ENCODE results near the gene STYXL1. TPM values are rescaled to one million over a fixed set of nuclear protein-coding genes. Genes with fewer than 3 reads are reported as not detected.

Gene STYXL1
- total and polyA plus RNA-seq, 4 donors, result 22.7 to 34.0 (median 29.4) TPM

DNA sequence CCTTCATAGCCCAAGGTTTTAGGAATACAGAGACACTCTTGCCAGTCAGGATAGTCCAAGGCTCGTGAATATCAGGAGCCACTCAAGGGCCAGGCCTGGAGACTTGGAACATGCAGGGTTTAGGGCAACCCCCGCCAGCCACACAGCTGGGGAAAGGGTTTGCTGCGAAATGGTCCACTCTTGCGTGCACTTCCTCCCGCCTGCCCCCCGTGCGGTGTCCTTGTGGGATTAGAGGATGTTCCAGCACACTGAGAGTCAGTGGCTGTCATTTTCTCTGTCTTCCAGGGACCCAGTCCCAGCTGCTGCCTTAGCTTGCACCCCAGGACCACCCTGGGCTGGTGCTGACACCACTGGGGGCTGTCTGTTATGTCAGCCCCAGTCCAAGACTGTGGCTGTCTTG is 94.4 kb downstream of the STYXL1 start:
- peaks cover 9% of the 10 kb centered on the region for H3K4me1 ChIP-seq (ENCODE audit: control insufficient read depth, insufficient read depth, low read length)
- no peak for DNase-seq (ENCODE audit: low read depth in 4 of 6, low spot score in 6 of 6)
- no peaks in the 10 kb centered on the region for H3K27me3 ChIP-seq (ENCODE audit: control insufficient read depth, insufficient read depth, low read length)
- H3K9me3 ChIP-seq (ENCODE audit: control insufficient read depth, insufficient read depth, low read length), result no peaks in the 10 kb centered on the region
- H3K27ac ChIP-seq (ENCODE audit: low read depth, low read length), result no peak overlapping the region
- peaks cover 44% of the 10 kb centered on the region for H3K36me3 ChIP-seq (ENCODE audit: control insufficient read depth, insufficient read depth, low read length)
- 80% methylated on average over 7 of the region's 7 CpGs for WGBS (ENCODE audit: insufficient coverage)
- H3K4me3 ChIP-seq (ENCODE audit: low read depth, low read length), result no peak overlapping the region

DNA sequence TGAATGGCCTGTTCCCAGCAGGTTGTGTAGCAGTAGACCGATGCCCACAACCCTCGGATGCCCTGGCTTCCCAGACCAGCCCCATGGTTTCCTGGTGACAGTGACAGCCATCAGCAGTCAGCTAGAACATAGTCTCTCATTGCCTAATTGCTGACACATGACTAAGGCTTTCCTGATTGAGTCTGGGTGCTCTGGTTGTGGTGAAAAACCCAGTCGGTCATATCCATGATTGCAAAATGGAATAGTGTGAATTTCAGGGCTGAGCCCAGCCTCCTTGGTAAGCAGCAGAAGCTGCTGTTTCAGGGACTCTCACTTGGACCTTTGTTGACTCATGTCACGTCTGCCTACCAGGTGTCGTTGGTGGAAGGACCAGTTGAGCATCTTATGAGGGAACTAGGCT is 96.3 kb downstream of the STYXL1 start:
- peaks cover 12% of the 10 kb centered on the region for H3K4me1 ChIP-seq (ENCODE audit: control insufficient read depth, insufficient read depth, low read length)
- H3K4me3 ChIP-seq (ENCODE audit: low read depth, low read length), result no peak overlapping the region
- no peak for DNase-seq (ENCODE audit: low read depth in 4 of 6, low spot score in 6 of 6)
- WGBS (ENCODE audit: insufficient coverage), result 87% methylated on average over 5 of the region's 5 CpGs
- H3K27ac ChIP-seq (ENCODE audit: low read depth, low read length), result no peak overlapping the region
- no peaks in the 10 kb centered on the region for H3K9me3 ChIP-seq (ENCODE audit: control insufficient read depth, insufficient read depth, low read length)
- peaks cover 38% of the 10 kb centered on the region for H3K36me3 ChIP-seq (ENCODE audit: control insufficient read depth, insufficient read depth, low read length)
- no peaks in the 10 kb centered on the region for H3K27me3 ChIP-seq (ENCODE audit: control insufficient read depth, insufficient read depth, low read length)

DNA sequence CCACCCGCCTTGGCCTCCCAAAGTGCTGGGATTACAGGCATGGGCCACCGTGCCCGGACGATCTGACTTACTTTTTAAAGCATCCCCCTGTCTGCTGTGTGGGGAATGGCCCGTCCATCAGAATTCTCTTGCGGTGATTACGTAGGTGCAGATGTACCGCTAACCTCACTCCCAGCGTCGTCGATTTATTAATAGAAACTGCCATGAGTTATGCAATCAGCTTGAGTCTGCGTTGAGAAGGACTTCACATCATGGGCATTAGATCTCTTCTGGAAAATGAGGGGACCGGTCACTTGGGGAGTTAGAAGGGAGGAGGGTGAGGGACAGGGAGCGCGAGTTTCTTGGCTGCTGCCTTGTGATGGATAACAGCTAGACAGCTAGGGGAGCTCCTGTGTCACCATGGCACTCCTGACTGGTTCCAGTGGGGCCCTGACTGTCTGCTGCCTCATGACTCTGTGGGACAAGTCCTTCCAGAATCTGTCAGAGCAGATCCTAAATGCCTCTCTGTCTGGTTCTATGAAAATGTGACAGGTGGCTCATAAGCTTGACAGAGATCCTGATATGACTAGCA is 97.6 kb downstream of the STYXL1 start:
- Histone ChIP-seq H3K27me3 (ENCODE audit: control insufficient read depth, insufficient read depth, low read length) (no peaks in the 10 kb centered on the region), H3K27ac (ENCODE audit: low read depth, low read length) (no peak overlapping the region), H3K36me3 (ENCODE audit: control insufficient read depth, insufficient read depth, low read length) (peaks cover 26% of the 10 kb centered on the region), H3K4me3 (ENCODE audit: low read depth, low read length) (no peak overlapping the region), H3K4me1 (ENCODE audit: control insufficient read depth, insufficient read depth, low read length) (peaks cover 23% of the 10 kb centered on the region), H3K9me3 (ENCODE audit: control insufficient read depth, insufficient read depth, low read length) (no peaks in the 10 kb centered on the region)
- no peak for DNase-seq (ENCODE audit: low read depth in 4 of 6, low spot score in 6 of 6)
- WGBS (ENCODE audit: insufficient coverage), result 74% methylated on average over 15 of the region's 15 CpGs

DNA sequence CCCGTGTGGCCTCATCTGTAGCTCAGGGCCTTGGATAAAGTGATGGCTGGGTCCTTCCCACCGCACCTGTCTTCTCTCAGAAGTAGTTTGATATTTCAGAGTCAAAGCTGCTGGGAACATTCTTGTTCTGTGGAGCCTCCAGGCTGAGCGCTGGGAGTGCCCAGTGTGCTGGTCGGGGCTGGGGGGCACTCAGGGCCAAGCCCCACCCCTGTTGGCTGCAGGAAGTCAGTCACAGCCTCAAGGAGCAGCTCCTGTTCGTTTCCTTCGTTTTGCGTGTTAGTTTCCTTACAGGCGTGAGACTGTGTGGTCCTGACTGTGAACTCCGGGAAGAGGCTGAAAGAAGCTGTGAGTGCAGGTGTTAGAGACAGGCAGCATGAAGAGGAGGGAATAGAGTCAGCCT is 99.6 kb downstream of the STYXL1 start:
- no peak for DNase-seq (ENCODE audit: low read depth in 4 of 6, low spot score in 6 of 6)
- Histone ChIP-seq H3K27me3 (ENCODE audit: control insufficient read depth, insufficient read depth, low read length) (no peaks in the 10 kb centered on the region), H3K27ac (ENCODE audit: low read depth, low read length) (no peak overlapping the region), H3K36me3 (ENCODE audit: control insufficient read depth, insufficient read depth, low read length) (peaks cover 12% of the 10 kb centered on the region), H3K4me1 (ENCODE audit: control insufficient read depth, insufficient read depth, low read length) (peaks cover 20% of the 10 kb centered on the region), H3K9me3 (ENCODE audit: control insufficient read depth, insufficient read depth, low read length) (no peaks in the 10 kb centered on the region), H3K4me3 (ENCODE audit: low read depth, low read length) (no peak overlapping the region)
- WGBS (ENCODE audit: insufficient coverage), result 76% methylated on average over 9 of the region's 9 CpGs

Small RNA genes within 50 kb of the gene (small RNA-seq; reads per million reads assigned to genes)
- not detected for gene RNU6-863P (ENCODE audit: low replicate concordance)

Other genes with a start within 250 kb of the STYXL1 start
- not detected for gene CCL24, start 234.2 kb downstream of the STYXL1 start, total RNA-seq
- gene CCL24, start 234.2 kb downstream of the STYXL1 start, polyA plus RNA-seq (ENCODE audit: insufficient read length in 2 of 2), result not detected
- 10 to 100 TPM; 57.2 to 60.8 TPM for gene RHBDD2, start 169.0 kb downstream of the STYXL1 start, total RNA-seq
- 100 to 1,000 TPM; 167 to 169 TPM for gene RHBDD2, start 169.0 kb downstream of the STYXL1 start, polyA plus RNA-seq (ENCODE audit: insufficient read length in 2 of 2)
- gene POR, start 132.8 kb downstream of the STYXL1 start, total RNA-seq, result 10 to 100 TPM; 40.3 to 66.5 TPM
- gene POR, start 132.8 kb downstream of the STYXL1 start, polyA plus RNA-seq (ENCODE audit: insufficient read length in 2 of 2), result 10 to 100 TPM; 77.8 to 86.7 TPM
- 10 to 100 TPM; 17.2 to 29.3 TPM for gene TMEM120A, start 53.4 kb downstream of the STYXL1 start, total RNA-seq
- gene TMEM120A, start 53.4 kb downstream of the STYXL1 start, polyA plus RNA-seq (ENCODE audit: insufficient read length in 2 of 2), result 100 to 1,000 TPM in 1 of 2 donors, 10 to 100 TPM in 1; 95.4 to 104 TPM
- gene MDH2, start 106 bp upstream of the STYXL1 start, total RNA-seq, result 10 to 100 TPM; 54.6 to 67.4 TPM
- gene MDH2, start 106 bp upstream of the STYXL1 start, polyA plus RNA-seq (ENCODE audit: insufficient read length in 2 of 2), result 100 to 1,000 TPM; 264 to 276 TPM
- 1 to 10 TPM; 7.2 to 7.8 TPM for gene SRRM3, start 153.9 kb upstream of the STYXL1 start, total RNA-seq
- 10 to 100 TPM; 47.0 to 80.0 TPM for gene SRRM3, start 153.9 kb upstream of the STYXL1 start, polyA plus RNA-seq (ENCODE audit: insufficient read length in 2 of 2)